Bronchial epithelial cell (primary cell): ENCODE data around the gene MYO3B. TPM values are rescaled to one million over a fixed set of nuclear protein-coding genes. Genes with fewer than 3 reads are reported as not detected.

Experiments used
- DNase-seq: peaks from one replicate; pipeline ENCODE4 v3.0.0-alpha.2; 2010; ENCODE audit warnings: low read depth
- FAIRE-seq: peaks from 2 replicates; lab custom pipeline; 2011; peaks lifted over from hg19 to GRCh38; lab: Jason Lieb, UNC
- H3K27me3 ChIP-seq: 2 replicates; pipeline ENCODE4 v1.5.1; 2011; ENCODE audit warnings: low read length; ENCODE audit not compliant: control insufficient read depth, insufficient read depth
- H3K36me3 ChIP-seq: 2 replicates; pipeline ENCODE4 v1.5.1; 2011; ENCODE audit warnings: low read length; ENCODE audit not compliant: control insufficient read depth, insufficient read depth
- H3K4me3 ChIP-seq: 2 replicates; pipeline ENCODE4 v1.5.1; 2011; ENCODE audit warnings: mild to moderate bottlenecking, low read depth, low read length, control low read depth
- total RNA-seq: library from RNA; depleted of rRNA; stranded (reverse); fragments of >200 nt; gene quantifications from 2 replicates; pipeline ENCODE4 v1.2.1, GENCODE V29; 2014
- TF ChIP-seq, protein P1 (sequence below): IDR thresholded peaks from 2 replicates; pipeline ENCODE4 v1.5.1; 2011; ENCODE audit warnings: mild to moderate bottlenecking, moderate library complexity, low read length, control low read depth, inconsistent platforms; ENCODE audit not compliant: insufficient read depth, severe bottlenecking

The MYO3B gene
- total RNA-seq, 1 donor from 2014 or later, result under 0.01 TPM

DNA sequence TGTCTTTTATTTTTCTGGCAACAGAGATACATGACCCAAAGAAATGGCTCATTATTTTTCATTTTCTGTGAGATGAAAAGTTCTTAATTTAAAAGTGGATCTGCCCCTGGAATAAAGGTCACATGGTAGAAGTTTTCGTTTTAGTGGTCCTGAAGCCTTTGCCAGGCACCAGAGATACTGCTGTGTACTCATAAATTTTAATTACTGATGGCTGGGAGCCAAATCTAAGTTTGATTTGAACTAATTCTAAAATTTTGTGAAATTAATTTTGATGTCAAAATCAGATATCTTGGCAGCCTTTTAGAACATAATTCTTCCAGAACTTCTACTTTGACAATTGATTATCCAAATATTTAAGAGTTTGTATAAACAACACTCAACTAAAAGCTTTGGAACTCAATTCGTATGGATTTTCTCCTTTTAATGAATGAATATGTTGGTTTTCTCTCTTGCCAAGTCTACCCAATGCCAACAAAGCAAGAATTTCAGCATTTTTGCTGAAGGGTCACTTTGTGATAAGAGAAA lies 408.7 kb downstream of the MYO3B start:
- H3K36me3 ChIP-seq, result no peaks in the 10 kb centered on the region
- no peak overlapping the region for H3K4me3 ChIP-seq
- TF ChIP-seq, protein P1, sequence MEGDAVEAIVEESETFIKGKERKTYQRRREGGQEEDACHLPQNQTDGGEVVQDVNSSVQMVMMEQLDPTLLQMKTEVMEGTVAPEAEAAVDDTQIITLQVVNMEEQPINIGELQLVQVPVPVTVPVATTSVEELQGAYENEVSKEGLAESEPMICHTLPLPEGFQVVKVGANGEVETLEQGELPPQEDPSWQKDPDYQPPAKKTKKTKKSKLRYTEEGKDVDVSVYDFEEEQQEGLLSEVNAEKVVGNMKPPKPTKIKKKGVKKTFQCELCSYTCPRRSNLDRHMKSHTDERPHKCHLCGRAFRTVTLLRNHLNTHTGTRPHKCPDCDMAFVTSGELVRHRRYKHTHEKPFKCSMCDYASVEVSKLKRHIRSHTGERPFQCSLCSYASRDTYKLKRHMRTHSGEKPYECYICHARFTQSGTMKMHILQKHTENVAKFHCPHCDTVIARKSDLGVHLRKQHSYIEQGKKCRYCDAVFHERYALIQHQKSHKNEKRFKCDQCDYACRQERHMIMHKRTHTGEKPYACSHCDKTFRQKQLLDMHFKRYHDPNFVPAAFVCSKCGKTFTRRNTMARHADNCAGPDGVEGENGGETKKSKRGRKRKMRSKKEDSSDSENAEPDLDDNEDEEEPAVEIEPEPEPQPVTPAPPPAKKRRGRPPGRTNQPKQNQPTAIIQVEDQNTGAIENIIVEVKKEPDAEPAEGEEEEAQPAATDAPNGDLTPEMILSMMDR, result no peak
- no peaks in the 10 kb centered on the region for H3K27me3 ChIP-seq
- DNase-seq, result no peak
- no peak for FAIRE-seq

DNA sequence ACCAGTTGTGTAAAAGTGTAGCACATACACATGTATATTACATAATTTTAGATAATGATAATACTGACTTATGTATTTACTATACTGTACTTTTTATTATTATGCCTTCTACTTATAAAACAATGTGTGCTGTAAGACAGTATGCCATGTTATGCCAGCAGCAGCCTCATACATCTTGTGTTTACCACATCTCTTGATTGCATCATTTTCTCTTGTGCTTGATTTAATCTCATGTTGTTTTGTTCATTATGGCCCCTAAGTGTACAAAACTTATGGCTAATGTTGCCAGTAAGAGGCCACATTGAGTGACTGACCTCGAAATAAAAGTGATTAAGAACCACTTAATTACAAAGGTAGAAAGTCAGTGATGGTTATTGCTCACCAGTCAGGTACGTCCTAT lies 409.2 kb downstream of the MYO3B start:
- Histone ChIP-seq H3K36me3 (no peaks in the 10 kb centered on the region), H3K4me3 (no peak overlapping the region), H3K27me3 (no peaks in the 10 kb centered on the region)
- FAIRE-seq (no peak), DNase-seq (no peak)
- TF ChIP-seq, protein P1, result no peak

DNA sequence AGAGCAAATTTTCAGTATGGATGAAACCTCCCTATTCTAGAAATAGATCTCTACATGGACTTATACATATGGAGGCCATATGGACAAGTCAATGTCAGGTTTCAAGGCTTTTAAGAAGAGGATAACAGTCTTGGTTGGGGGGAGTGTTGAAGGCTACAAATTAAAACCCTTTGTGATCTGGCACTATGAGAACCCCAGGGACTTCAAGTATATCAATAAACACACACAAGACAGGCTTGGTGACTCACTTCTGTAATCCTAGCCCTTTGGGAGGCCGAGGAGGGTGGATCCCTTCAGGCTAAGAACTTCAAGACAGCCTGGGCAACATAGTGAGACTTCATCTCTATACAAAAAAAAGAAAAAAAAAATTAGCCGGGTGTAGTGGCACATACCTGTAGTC lies 410.0 kb downstream of the MYO3B start:
- TF ChIP-seq, protein P1, result no peak
- Histone ChIP-seq H3K4me3 (no peak overlapping the region), H3K36me3 (no peaks in the 10 kb centered on the region), H3K27me3 (no peaks in the 10 kb centered on the region)
- DNase-seq, result peak; percentile 72
- FAIRE-seq, result no peak

- FAIRE-seq, result no peak
- Histone ChIP-seq H3K36me3 (no peaks in the 10 kb centered on the region), H3K4me3 (no peak overlapping the region), H3K27me3 (no peaks in the 10 kb centered on the region)
- TF ChIP-seq, protein P1, result no peak
- no peak for DNase-seq
Measured at GRCh38 chr2:170588729-170589128, 410.8 kb downstream of the MYO3B start.

DNA sequence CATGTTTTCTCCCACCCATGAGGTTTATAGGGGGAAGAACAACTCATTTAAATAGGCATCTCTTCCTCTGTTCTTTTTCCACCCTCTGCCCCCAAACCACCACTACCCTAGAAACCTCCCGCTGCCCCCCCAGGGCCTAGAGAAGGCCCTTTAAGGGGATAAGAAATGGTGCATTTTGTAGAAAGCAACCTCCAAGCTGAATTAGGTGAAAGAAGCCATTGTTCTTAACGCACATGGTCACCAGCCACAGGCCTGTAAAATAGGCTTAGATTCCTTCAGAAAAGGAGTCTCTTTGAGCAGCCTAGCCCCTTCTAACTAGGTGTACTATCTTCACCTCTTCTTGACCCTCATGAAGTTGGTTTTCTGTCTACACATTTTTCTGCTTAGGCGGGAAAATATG lies 418.6 kb downstream of the MYO3B start:
- TF ChIP-seq, protein P1, result no peak
- Histone ChIP-seq H3K27me3 (no peaks in the 10 kb centered on the region), H3K36me3 (no peaks in the 10 kb centered on the region), H3K4me3 (no peak overlapping the region)
- FAIRE-seq (no peak), DNase-seq (no peak)

DNA sequence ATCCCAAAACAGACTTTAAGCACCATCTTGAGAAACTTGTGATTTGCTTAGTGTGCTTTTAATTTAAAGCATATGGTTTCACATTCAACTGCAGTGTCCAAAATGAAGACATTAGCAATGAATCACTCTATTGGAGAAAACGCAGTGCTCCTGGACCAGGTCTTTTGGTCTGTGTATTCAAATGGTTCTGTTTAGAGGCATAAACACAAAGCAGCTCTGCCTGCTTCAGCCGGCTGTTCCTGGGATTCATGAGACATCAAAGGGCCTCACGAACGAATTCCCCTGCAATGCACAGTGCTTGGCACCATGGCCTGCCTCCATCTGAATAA lies 420.1 kb downstream of the MYO3B start:
- Histone ChIP-seq H3K36me3 (no peaks in the 10 kb centered on the region), H3K4me3 (no peak overlapping the region), H3K27me3 (no peaks in the 10 kb centered on the region)
- TF ChIP-seq, protein P1, result no peak
- no peak for DNase-seq
- FAIRE-seq, result no peak
